ENCODE results near the gene GPR37L1.
A peak's percentile ranks its signal among the peaks of the same experiment; 100 is the strongest.

DNA sequence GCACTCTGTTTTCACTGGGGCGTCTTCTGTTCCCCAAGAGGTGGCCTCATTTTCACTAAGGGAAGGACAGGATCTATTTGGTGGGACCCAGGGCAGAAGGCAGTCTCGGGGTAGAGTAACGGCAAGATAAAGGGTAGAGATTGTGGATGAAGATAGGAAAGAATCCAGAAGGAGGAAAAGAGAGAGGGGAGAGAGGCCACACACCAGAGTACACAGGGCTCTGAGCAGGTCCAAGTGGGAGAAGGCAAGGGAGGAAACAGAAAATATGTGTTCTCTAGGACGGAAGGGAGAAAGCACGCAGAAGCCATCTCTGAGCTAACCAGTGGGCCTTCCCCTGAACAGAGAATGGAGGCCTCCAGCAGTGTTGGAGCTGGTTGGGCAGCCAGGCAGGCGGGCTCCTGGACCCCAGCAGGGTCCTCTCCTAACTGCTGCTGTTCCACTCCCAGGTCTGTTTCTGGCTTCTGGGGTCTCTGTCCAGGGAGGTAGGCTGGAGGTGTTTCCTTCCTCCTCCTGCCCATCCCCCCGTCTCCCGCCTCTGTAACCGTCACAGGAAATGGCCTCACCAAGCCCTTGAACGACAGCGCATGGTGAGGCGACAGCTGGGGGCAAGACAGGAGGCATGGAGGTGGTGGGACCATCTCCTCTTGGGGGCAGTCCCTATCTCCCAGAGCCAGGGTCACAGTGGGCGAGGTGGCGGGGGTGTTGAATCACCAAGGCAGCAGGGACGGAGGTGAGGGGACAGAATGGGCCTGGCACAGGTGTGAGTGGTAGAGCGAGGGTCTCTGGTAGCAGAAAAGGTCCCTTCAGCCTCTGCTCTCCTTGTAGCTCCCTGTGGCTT, 37.0 kb downstream of the GPR37L1 start:
- TF ChIP-seq, protein P1, sequence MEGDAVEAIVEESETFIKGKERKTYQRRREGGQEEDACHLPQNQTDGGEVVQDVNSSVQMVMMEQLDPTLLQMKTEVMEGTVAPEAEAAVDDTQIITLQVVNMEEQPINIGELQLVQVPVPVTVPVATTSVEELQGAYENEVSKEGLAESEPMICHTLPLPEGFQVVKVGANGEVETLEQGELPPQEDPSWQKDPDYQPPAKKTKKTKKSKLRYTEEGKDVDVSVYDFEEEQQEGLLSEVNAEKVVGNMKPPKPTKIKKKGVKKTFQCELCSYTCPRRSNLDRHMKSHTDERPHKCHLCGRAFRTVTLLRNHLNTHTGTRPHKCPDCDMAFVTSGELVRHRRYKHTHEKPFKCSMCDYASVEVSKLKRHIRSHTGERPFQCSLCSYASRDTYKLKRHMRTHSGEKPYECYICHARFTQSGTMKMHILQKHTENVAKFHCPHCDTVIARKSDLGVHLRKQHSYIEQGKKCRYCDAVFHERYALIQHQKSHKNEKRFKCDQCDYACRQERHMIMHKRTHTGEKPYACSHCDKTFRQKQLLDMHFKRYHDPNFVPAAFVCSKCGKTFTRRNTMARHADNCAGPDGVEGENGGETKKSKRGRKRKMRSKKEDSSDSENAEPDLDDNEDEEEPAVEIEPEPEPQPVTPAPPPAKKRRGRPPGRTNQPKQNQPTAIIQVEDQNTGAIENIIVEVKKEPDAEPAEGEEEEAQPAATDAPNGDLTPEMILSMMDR (conservative IDR thresholded peaks at IDR 0.05; ENCODE audit: low read length) = peak; percentile 47; the same call in 1 of the 2 replicates
- no peak for TF ChIP-seq EZH2phosphoT487 (IDR thresholded peaks at IDR 0.05; ENCODE audit: borderline replicate concordance, low read depth, low read length)

Measured in OCI-LY7 (cell line).